HG03521 (cell line): ENCODE measurements around the gene ZNF451.
A peak's percentile ranks its signal among the peaks of the same experiment; 100 is the strongest.
"Not testable (repeated sequence)": the region's sequence is repeated elsewhere in the genome, so short reads cannot be mapped to it uniquely, and the experiment has no call there.

ENCODE experiments used
- ATAC-seq: cut with Tn5 transposase; IDR thresholded peaks from one replicate; pipeline ENCODE4 v1.9.1; 2021; ENCODE audit warnings: mild to moderate bottlenecking, moderate library complexity; ENCODE audit not compliant: unreplicated experiment

The ZNF451 gene, protein sequence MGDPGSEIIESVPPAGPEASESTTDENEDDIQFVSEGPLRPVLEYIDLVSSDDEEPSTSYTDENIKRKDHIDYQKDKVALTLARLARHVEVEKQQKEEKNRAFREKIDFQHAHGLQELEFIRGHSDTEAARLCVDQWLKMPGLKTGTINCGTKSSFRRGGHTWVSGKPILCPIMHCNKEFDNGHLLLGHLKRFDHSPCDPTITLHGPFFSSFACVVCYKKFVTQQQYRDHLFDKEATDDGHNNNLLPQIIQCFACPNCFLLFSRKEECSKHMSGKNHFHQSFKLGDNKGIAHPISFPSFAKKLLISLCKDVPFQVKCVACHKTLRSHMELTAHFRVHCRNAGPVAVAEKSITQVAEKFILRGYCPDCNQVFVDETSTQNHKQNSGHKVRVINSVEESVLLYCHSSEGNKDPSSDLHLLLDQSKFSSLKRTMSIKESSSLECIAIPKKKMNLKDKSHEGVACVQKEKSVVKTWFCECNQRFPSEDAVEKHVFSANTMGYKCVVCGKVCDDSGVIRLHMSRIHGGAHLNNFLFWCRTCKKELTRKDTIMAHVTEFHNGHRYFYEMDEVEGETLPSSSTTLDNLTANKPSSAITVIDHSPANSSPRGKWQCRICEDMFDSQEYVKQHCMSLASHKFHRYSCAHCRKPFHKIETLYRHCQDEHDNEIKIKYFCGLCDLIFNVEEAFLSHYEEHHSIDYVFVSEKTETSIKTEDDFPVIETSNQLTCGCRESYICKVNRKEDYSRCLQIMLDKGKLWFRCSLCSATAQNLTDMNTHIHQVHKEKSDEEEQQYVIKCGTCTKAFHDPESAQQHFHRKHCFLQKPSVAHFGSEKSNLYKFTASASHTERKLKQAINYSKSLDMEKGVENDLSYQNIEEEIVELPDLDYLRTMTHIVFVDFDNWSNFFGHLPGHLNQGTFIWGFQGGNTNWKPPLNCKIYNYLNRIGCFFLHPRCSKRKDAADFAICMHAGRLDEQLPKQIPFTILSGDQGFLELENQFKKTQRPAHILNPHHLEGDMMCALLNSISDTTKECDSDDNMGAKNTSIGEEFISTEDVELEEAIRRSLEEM

DNA sequence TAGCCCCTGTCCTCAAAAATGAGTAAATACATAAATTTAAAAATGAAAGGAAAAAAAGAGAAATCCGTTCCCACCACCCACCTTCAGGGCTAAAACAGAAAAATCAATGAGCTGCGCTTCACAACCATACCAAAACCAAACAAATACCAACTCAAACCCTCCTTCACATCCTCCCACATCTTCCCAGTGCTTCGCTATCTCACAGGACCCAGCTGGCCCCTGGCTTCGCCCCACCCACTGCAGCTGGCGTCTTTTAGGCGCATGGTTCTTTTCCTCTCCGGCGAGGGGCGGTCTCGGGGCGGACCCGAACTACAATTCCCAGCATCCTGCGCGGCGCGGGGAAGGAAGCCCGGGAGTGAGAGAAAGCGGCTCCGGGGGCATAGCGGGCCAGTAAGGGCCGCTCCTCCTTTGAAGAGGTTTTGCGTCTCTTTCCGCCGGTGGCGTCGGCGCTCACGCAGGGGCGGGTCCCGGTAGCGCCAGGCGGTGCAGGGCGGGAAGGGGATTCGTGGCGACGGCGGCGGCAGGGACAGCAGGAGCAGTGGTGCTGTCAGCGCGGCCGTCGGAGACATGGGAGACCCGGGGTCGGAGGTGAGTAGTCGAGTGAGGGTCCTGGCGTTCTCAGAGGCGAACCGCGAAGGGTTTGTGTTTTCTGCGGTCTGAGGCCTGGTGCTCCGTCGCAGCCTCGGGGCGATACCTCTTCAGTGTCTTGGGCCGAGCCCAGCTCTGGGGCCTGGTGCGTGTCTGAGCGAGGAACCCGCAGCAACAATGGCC is at the start of gene ZNF451:
TSS of gene ZNF451 (plus strand) at position 502 of the 771 bp plus-strand sequence. CDS start at position 568, 66 bp downstream.
- ATAC-seq, result peak; percentile 94

DNA sequence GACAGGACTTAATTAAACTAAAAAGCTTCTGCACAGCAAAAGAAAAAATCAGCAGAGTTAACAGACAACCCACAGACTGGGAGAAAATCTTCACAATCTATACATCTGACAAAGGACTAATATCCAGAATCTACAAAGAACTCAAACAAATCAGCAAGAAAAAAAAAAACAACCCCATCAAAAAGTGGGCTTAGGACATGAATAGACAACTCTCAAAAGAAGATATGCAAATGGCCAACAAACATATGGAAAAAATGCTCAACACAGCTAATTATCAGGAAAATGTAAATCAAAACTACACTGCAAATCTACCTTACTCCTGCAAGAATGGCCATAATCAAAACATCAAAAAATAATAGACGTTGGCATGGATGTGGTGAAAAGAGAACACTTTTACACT is 45.9 kb upstream of the ZNF451 start:
- not testable (repeated sequence) for ATAC-seq

DNA sequence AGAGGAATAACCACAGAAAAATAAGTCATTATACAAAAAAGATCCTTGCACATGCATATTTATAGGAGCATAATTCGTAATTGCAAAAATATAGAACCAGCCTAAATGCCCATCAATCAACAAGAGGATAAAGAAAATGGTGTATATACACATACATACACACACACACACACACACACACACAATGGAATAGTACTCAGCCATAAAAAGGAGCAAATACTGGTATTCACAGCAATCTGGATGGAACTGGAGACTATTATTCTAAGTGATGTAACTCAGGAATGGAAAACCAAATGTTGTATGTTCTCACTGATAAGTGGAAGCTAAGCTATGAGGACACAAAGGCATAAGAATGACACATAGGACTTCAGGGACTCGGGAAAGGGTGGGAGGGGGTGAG is 45.4 kb upstream of the ZNF451 start:
- no peak for ATAC-seq

GRCh38 chr6:57046332-57047256 is 43.4 kb upstream of the ZNF451 start, which contains the start of gene KIAA1586:
KIAA1586 (plus strand) TSS chr6:57046693; CDS start chr6:57046756, 63 bp downstream.
- peak; percentile 88 for ATAC-seq

- ATAC-seq, result peak; percentile 18
Measured at GRCh38 chr6:57047257-57047585, 42.8 kb upstream of the ZNF451 start.

GRCh38 chr6:57047859-57048258 is 42.1 kb upstream of the ZNF451 start:
- not testable (repeated sequence) for ATAC-seq

DNA sequence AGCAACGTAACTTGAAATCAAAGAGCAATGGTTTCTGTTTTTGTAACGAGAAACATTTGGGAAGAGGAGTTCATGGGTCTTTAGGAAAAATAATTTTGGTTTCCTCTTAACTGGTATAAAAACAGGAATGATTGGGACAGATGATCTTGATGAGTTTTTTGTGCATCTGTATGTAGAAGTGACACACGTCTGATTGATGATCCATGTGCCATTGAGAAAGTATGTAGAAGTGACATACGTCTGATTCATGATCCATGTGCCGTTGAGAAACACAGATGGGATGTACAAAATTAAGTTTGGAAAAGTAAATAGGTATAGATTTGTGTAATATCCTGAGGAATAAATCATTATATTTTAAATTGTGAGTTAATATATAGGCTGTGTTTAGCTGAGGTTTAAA is 41.4 kb upstream of the ZNF451 start:
- no peak for ATAC-seq

- no peak for ATAC-seq
Measured at GRCh38 chr6:57063847-57064246, 26.1 kb upstream of the ZNF451 start.

- no peak for ATAC-seq
Measured at GRCh38 chr6:57064809-57065208, 25.2 kb upstream of the ZNF451 start.

DNA sequence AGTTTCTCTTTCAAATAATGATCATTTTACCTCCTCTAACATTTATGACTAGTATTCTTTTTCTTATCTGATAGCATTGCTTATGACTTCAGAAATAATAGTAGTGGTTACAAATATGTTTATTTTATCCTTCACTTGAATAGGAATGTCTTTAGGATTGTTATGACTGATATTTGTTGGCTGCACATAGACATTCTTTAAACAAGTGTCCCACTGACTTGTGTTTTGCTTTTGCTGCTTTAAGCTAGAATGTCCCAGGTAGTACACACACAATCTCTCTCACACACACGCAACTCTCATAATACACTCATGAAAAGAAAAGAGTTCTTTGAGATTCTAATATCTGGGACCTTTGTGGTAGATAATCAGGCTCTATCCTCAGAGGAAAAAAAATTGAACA is 21.9 kb upstream of the ZNF451 start:
- ATAC-seq, result no peak

GRCh38 chr6:57069228-57069627 is 20.8 kb upstream of the ZNF451 start:
- no peak for ATAC-seq

GRCh38 chr6:57069920-57070331 is 20.1 kb upstream of the ZNF451 start:
- ATAC-seq, result no peak

- ATAC-seq, result no peak
Measured at GRCh38 chr6:57072108-57072507, 17.9 kb upstream of the ZNF451 start.

- no peak for ATAC-seq
Measured at GRCh38 chr6:57074383-57074782, 15.6 kb upstream of the ZNF451 start.

DNA sequence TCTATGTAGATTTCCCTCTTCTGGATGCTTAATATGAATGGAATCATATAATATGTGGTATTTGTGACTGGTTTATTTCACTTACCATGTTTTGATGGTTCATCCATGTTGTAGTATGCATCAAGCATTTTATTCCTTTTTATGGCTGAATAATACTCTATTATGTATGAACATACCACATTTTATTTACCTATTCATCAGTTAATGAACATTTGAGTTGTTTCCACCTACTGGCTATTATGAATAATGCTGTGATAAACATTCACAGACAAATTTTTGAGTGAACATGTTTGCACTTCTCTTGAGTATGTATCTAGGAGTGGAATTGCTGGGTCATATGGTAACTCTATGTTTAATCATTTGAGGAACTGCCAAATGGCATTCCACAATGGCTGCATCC is 14.9 kb upstream of the ZNF451 start:
- ATAC-seq, result no peak

DNA sequence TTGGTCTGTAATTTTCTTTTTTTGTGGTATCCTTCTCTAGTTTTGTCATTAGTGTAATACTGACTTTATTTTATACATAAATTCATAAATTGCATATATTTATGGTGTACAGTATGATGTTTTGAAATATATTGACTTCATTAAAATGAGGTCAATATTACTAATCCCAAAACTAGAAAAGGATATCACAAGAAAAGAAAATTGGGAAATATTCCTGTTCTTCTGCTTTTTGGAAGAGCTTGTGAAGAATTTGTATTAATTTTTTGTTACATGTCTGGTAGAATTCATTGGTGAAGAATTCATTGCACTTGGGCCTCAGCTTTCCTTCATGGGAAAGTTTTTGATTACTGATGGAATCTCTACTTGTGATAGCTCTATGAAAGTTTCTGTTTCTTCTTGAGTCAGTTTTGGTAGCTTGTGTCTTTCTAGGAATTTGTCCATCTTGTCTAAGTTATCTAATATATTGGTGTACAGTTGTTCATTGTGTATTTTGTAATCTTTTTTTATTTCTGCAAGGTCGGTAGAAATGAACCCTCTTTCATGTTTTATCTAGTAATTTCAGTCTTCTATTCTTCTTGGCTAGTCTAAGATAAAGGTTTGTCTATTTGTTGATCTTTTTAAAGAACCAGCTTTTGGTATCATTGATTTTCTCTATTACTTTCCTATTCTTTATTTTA is 11.3 kb upstream of the ZNF451 start:
- ATAC-seq, result no peak

- no peak for ATAC-seq
Measured at GRCh38 chr6:57085471-57085870, 4.5 kb upstream of the ZNF451 start.

DNA sequence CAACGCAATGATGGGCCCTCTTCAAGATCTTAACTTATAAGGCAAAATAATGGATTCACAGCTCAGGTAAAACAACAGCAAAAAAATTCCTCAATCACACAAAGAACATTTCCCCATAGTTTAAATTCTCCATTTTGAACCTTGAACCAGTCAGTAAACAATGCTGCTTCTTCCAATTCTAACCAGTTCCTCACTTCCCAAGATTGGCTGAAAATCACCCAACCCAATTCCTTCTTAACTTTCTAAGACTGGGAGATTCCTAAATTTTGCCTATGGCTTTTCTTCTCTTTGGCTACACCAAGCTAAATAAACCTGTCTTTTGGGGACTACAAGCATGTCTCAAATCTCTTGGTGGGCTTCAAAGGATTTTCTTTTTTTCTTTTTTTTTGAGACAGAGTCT is 3.1 kb upstream of the ZNF451 start:
- no peak for ATAC-seq

DNA sequence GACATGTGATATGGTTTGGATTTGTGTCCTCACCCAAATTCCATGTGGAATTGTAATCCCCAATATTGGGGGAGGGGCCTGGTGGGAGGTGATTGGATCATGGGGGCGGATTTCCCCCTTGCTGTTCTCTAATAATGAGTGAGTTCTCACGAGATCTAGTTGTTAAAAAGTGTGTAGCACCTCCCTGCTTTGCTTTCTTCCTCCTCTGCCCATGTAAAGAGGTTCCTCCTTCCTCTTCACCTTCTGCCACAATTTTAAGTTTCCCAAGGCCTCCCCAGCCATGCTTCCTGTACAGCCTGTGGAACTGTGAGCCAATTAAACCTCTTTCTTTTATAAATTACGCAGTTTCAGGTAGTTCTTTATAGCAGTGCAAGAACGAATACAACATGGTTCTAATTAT is 2.1 kb upstream of the ZNF451 start:
- no peak for ATAC-seq
